ENCODE measurements around the gene ADGRA1.

Gene ADGRA1

DNA sequence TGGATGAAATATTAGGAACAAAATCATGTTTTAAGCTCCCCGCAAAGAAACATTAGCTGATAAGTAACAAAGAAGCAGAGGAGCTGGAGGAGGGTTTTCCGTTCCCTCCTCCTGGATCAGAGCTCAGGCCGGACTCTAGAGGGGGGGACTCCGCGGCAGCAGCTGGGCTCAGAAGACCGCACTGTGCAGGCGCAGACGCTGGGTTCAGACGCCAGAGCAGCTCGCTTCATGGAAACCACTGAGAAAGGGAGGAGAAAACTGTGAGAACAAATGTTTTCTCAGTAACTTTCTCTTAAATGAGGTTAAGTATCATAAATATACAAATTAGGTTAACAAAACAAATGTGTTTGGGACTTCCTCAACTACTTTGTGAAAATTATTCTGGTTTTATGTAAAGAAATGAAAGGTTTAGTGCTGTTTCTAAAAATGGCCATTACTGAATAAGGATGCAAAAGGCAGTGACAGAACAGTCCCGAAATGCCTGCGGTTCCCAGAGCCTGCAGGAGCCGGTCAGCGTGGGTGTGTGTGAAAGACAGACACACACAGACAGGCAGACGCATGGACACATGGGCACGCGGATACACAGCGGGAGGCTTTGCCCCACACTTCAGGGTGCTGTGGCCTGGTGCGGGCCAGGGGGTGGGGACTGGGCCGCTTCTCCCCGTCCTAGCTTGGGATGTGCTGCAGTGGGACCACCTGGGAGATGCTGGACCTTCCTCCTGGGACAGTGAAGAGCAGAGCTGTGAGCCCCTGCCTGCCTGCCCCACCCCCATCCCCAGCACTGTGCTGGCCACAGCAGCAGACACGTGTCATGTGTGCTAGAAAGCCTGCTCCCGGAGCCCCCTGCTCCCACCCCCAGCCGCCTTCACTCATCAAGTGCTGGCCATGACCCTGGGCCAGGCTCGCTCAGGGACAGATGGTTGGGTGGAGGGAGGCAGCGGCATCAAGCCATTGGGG is 20.3 kb upstream of the ADGRA1 start:
- TF ChIP-seq, protein P1, sequence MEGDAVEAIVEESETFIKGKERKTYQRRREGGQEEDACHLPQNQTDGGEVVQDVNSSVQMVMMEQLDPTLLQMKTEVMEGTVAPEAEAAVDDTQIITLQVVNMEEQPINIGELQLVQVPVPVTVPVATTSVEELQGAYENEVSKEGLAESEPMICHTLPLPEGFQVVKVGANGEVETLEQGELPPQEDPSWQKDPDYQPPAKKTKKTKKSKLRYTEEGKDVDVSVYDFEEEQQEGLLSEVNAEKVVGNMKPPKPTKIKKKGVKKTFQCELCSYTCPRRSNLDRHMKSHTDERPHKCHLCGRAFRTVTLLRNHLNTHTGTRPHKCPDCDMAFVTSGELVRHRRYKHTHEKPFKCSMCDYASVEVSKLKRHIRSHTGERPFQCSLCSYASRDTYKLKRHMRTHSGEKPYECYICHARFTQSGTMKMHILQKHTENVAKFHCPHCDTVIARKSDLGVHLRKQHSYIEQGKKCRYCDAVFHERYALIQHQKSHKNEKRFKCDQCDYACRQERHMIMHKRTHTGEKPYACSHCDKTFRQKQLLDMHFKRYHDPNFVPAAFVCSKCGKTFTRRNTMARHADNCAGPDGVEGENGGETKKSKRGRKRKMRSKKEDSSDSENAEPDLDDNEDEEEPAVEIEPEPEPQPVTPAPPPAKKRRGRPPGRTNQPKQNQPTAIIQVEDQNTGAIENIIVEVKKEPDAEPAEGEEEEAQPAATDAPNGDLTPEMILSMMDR (conservative IDR thresholded peaks at IDR 0.05; ENCODE audit: control insufficient read depth, insufficient read depth, low read depth, low read length) = no peak
- no peak for DNase-seq (ENCODE audit: low read depth)
- H3K4me3 ChIP-seq (ENCODE audit: control insufficient read depth, low read depth, low read length) = no peak overlapping the region

DNA sequence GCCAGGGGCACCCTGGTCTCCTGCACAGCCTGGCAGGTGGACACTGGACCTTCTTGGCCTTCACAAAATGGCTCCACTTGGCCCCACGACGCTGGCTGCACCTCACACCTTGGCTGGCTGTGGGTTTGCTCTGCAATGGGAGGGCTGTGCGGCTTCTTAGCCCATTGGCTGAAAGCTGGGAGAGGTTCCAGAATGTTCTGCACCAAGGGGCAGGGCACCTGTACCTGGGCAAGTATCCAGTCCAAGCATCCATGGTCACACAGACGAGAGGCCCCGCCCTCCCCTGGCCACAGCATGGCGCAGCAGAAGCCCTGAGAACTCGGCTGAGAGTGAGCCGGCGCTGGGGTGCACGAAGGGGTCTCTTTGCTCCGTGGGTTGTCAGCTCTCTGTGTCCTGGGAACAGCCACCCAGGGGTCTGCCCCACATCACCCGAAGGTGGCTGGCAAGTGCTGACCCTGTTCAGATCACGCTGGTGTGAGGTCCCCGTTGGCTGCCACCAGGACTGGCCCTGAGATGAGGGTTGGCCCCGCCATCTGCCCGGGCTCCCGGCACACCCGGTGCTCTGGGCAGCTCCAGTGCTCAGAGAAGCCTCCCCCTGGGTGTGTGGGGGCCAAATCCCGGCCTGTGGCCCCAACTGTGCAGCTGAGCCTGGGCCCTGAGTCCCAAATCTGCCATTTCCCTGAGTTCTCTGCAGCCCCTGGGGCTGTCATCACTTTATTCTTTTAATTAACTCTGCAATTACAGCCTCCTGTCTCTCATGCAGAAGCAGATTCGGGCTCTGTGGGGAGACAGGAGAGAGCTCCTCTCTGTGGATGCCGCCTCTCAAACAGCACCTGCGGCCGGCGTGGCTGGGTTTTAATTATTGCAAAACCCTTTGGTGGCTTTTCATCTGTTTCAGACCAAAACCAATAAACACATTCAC is 19.4 kb upstream of the ADGRA1 start:
- no peak overlapping the region for H3K4me3 ChIP-seq (ENCODE audit: control insufficient read depth, low read depth, low read length)
- TF ChIP-seq, protein P1 (conservative IDR thresholded peaks at IDR 0.05; ENCODE audit: control insufficient read depth, insufficient read depth, low read depth, low read length) = no peak
- DNase-seq (ENCODE audit: low read depth) = no peak

DNA sequence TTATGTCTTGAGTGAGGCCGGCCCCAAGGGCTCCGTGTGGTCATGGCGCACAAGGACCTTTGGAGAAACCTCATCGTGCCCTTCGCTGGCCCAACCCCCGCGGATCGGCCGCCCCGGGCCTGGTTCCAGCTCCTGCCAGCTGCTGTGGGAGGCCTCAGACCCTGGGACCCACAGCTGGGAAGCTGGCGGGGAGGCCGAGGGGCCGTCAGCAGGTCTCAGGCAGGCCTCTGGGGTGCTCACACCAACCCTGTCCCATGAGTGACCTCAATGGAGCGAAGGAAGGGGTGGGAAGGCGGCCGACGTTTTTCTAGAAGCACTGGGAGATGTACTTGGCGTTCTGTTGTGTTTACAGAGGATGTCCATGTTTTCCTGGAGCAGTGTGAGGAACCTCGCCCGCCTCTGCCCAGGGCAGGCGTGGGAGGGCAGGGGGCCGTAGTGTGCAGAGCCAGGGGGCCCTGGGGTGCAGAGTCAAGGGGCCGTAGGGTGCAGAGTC is 18.6 kb upstream of the ADGRA1 start:
- H3K4me3 ChIP-seq (ENCODE audit: control insufficient read depth, low read depth, low read length) = no peak overlapping the region
- DNase-seq (ENCODE audit: low read depth) = no peak
- TF ChIP-seq, protein P1 (conservative IDR thresholded peaks at IDR 0.05; ENCODE audit: control insufficient read depth, insufficient read depth, low read depth, low read length) = no peak

DNA sequence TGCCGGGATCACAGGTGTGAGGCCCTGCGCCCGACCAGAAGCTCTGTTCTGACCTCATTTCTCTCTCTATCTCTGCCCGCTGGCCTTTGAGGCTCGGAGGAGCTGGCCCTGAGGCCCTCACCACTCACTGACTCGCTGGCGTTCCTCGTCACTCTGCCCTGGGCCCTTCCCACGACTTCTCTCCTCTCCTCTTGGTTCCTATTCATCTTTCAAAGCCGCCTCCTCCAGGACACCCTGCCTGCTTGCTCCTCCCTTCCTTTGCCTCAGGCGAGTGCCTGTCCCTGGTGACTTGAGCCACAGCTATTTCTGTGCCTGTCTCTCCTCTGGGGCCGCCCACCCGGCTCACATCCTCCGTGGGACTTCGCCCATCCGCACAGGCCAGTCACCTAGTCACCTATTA is 17.3 kb upstream of the ADGRA1 start:
- TF ChIP-seq, protein P1 (conservative IDR thresholded peaks at IDR 0.05; ENCODE audit: control insufficient read depth, insufficient read depth, low read depth, low read length) = no peak
- no peak for DNase-seq (ENCODE audit: low read depth)
- H3K4me3 ChIP-seq (ENCODE audit: control insufficient read depth, low read depth, low read length) = no peak overlapping the region

DNA sequence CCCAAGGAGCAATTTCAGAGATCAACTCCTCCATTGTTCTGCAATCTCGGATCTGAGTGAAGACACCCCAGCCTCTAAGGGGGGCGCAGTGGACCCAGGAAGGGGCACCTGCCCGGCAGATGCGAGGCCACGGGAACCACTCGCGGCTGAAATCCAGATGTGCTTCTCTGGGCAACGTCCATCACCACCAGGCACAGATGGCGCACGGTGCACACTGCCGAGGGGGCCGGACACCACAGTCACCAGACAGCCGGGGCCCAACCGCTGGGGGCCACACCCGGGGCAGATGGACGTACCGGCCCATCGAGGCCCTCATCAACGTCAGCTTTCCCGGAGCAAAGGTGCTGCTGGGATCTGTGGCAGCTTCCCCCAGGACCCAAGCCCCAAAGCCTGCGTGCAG is 16.9 kb upstream of the ADGRA1 start:
- no peak overlapping the region for H3K4me3 ChIP-seq (ENCODE audit: control insufficient read depth, low read depth, low read length)
- TF ChIP-seq, protein P1 (conservative IDR thresholded peaks at IDR 0.05; ENCODE audit: control insufficient read depth, insufficient read depth, low read depth, low read length) = no peak
- no peak for DNase-seq (ENCODE audit: low read depth)

DNA sequence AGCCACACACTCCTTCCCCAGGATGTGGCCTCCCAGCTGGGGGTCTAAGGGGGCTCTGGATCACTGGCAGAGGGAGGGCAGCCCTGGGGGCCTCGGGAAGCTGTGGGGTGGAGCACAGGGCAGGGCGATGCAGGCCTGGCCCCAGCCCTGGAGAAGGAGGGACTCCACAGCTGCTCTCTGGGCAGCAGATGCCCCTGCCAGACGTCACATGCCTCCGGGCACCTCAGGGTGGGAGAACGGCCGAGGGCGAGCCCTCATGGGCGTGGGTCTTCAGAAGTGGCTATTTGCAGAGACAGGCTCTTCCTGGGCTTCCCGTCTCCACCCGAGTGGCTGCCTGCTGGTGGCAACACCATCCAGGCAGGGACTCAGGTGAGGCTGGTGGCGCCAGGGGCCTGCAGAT is 16.0 kb upstream of the ADGRA1 start:
- DNase-seq (ENCODE audit: low read depth) = no peak
- TF ChIP-seq, protein P1 (conservative IDR thresholded peaks at IDR 0.05; ENCODE audit: control insufficient read depth, insufficient read depth, low read depth, low read length) = no peak
- no peak overlapping the region for H3K4me3 ChIP-seq (ENCODE audit: control insufficient read depth, low read depth, low read length)
